Measurements from ENCODE around the gene FGD3. TPM values are rescaled to one million over a fixed set of nuclear protein-coding genes. Genes with fewer than 3 reads are reported as not detected.

The FGD3 gene
- total RNA-seq, 2 donors from 2014 or later = 70.6 to 80.2 TPM

DNA sequence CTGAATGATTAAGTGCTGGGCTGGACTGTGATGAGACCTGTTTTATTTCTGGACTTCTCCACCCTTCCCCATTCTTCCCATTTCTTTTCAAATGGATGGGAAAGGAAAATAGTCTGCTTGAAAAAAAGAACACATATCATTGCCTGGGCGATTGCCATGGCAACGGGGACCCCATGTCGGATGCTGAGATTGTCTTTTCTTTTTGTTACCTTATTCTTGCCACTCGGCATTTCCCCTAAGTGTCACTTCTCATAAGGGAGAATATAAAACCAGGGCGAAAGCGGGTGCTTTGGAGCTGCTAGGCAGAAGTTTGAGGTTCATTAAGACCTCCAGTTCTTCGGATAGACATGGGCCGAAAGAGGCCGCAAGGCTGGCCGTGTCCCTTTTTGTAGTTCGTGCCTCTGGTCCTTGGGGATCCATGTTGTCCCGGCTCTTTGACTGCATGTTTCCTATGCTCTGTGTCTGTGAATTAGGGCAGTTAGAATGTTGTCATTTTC lies 763 bp downstream of the FGD3 start:
- no peak for ATAC-seq (replicated peaks)
- Mint-ChIP-seq H3K36me3 (ENCODE audit: low read depth) (no peaks in the 10 kb centered on the region), H3K4me1 (peaks cover 44% of the 10 kb centered on the region), H3K9me3 (no peaks in the 10 kb centered on the region), H3K27me3 (no peaks in the 10 kb centered on the region), H3K27ac (peak overlapping the region; percentile 89), H3K4me3 (peak overlapping the region; percentile 89)

DNA sequence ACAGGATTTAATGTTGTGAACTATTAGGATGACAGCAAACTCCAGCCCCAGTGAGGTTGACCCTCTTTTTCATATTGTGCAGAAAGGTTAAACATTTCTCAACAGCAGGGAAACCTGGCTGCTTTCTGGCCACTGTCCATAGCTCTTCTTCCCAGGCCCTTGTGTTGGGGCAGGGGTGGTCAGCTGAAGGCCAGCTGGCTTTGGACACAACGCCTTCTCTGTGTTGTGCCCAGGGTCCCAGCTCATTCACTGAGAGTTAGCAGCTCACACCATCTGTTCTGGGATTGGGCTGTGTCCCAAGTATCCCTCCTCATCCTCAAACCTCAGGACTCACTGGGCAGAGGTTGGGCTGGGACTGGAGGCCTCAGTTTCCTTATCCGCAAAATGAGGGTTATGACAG lies 1.3 kb downstream of the FGD3 start:
- no peak for ATAC-seq (replicated peaks)
- H3K4me1 Mint-ChIP-seq = peaks cover 44% of the 10 kb centered on the region
- H3K27me3 Mint-ChIP-seq = no peaks in the 10 kb centered on the region
- no peaks in the 10 kb centered on the region for H3K9me3 Mint-ChIP-seq
- peak overlapping the region; percentile 76 for H3K27ac Mint-ChIP-seq
- no peaks in the 10 kb centered on the region for H3K36me3 Mint-ChIP-seq (ENCODE audit: low read depth)
- H3K4me3 Mint-ChIP-seq = peak overlapping the region; percentile 89

DNA sequence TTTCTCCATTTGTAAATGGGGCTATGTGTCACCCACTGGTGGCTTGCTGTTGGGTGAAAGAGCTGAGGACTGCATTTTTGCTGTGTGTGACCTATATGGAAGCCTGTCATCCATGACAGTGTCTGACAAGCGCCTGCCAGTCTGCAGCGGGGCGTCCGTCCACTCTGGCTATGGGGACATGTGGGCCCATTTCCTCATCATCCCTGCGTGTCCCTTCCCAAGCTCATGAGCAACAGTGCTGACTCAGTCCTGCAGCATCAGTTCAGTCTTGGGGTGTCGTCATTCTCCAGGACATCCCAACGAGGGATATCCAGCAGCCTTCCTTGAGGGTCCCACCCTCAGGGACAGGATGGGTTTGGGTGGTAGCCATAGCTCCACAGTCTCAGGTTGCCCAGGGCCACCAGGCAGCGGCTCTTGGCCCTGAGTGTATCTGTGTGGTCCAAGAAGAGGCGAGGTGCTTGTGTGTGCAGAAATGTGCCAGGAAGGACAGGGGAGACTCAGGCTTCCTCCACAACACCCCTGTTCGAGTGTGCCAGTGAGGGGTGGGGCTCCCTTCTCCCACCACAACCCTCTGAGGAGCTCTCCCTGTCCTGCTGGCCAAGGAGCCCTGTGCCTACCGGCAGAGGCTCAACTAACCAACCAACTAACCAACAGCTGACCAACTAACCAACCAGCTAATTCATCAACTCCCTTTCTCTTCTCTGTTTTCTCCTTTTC lies 2.1 kb downstream of the FGD3 start:
- Mint-ChIP-seq H3K9me3 (no peaks in the 10 kb centered on the region), H3K27ac (peak overlapping the region; percentile 76), H3K4me3 (peak overlapping the region; percentile 89), H3K4me1 (peaks cover 50% of the 10 kb centered on the region), H3K27me3 (no peaks in the 10 kb centered on the region), H3K36me3 (ENCODE audit: low read depth) (no peaks in the 10 kb centered on the region)
- no peak for ATAC-seq (replicated peaks)

DNA sequence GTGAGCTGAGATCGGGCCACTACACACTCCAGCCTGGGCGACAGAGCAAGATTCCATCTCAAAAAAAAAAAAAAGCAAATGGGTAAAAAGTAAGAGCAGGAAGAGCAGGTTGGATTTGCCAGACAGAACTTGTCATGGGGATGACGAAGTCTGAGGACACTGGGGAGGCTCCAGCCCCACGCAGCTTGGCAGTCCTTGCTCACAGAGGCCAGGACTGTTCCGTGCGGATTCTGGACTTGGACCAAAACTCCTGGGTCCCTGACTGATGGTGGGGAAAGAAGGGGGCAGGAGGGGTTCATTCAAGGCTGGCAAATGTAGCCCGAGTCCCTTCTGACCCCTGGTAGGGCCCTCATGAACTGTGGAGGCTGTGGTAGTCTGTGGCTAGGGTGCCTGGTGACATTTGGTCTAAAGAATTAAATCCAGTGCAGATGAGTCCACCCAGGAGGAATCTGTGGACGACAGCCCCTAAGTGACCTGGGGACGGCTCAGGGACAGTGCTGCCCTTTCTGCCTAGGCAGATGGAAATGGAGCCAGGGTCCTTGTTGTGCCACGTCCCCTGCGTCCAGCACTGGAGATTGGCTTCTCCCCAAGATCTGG lies 3.1 kb downstream of the FGD3 start:
- Mint-ChIP-seq H3K27ac (peak overlapping the region; percentile 76), H3K27me3 (no peaks in the 10 kb centered on the region), H3K4me1 (peaks cover 56% of the 10 kb centered on the region), H3K9me3 (no peaks in the 10 kb centered on the region), H3K36me3 (ENCODE audit: low read depth) (no peaks in the 10 kb centered on the region), H3K4me3 (peak overlapping the region; percentile 89)
- no peak for ATAC-seq (replicated peaks)

DNA sequence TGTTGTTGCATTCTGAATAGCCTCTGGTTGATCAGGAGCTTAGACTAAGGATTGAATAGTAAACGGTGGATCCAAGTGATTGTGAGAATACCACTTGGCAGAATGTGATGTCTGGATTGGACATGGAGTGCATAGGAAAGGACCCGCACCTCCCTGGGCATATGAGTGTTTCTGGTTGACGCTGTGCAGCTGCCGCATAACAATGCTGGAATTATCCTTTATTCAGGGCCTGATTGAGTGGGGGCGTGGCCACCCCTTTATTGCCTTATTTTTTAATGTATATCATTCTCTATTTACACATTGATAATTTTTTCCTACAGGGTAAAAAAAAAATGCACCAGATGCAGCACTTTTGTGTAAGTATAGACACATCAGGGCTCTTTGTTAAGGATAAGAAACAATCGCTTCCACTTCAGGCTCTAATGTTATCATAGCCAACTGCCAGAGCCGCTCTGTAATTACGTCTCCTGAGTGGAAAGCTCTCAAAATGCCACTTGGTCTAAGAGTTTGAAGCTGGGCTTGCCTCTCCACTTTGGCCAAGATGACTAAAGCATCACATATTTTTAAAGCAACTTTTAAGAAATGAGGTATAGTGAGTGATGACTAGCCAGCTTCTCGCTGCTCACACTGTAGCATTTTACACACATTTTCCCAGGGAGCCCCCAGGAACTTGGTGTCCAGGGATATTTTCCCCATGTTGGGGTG lies 5.7 kb downstream of the FGD3 start:
- Mint-ChIP-seq H3K27me3 (no peaks in the 10 kb centered on the region), H3K9me3 (no peaks in the 10 kb centered on the region), H3K36me3 (ENCODE audit: low read depth) (no peaks in the 10 kb centered on the region), H3K4me1 (peaks cover 52% of the 10 kb centered on the region), H3K4me3 (peak overlapping the region; percentile 84), H3K27ac (peak overlapping the region; percentile 92)
- peak; percentile 18 for ATAC-seq (replicated peaks)

DNA sequence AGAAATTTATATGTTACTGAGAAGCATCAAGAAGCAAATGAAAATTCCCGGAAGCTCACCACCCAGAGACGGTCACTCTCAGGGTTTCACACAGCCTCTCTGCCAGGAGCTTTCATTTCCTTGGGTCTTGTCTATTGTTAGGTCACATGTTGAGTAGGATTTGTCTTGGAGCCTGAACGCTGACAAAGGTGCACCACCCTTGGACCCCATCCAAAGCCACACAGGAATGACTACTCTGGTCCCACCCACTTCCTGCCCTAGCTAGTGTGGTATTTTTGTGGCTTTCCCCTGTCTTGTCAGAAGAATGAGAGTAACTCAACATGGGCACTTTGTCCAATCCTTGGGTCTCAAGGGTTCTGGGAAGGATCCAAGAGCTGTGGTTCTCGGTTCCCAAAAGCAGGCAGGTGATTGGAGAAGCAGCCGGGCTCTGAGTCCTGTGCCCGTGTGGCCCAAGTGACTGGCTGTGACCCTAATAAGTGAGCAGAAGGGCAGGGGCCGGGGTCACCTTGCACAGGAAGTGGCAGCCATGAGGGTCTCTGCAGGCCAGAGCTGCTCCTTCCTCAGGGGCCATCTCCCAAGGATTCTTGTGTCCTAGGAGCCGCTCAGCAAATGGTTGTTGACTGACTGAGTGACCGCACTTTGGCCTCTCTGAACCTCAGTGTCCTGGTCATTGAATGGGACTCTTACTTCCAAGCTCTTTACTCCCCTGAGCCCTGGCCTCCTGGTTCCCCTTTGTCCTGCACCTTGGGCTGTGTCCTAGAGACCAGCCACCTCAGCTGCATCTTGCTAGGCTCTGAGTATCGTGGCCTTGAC lies 6.9 kb downstream of the FGD3 start:
- no peaks in the 10 kb centered on the region for H3K36me3 Mint-ChIP-seq (ENCODE audit: low read depth)
- H3K9me3 Mint-ChIP-seq = no peaks in the 10 kb centered on the region
- peak overlapping the region; percentile 92 for H3K27ac Mint-ChIP-seq
- H3K4me1 Mint-ChIP-seq = peaks cover 40% of the 10 kb centered on the region
- H3K27me3 Mint-ChIP-seq = no peaks in the 10 kb centered on the region
- ATAC-seq (replicated peaks) = peak; percentile 93
- peak overlapping the region; percentile 84 for H3K4me3 Mint-ChIP-seq

DNA sequence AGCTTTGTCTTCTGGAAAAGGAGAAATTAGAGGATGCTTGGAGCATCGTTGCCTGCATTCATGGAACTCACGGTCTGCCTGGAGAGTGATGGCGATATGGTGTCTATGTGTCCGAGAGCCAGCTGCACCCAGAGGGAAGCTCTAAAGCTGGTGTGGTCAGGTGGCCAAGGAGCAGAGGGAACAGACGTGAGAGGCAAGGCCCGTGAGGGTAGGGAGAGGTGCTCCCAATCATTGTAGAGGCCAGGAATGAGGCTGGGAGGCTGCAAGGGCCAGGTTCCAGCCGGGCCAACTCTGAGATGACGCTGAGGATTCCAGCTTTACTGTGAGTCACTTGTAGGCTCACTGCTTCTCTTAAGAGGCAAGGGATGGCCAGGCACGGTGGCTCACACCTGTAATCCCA lies 7.6 kb downstream of the FGD3 start:
- Mint-ChIP-seq H3K9me3 (no peaks in the 10 kb centered on the region), H3K27ac (peak overlapping the region; percentile 92), H3K4me3 (peak overlapping the region; percentile 84), H3K27me3 (no peaks in the 10 kb centered on the region), H3K36me3 (ENCODE audit: low read depth) (no peaks in the 10 kb centered on the region), H3K4me1 (peaks cover 38% of the 10 kb centered on the region)
- no peak for ATAC-seq (replicated peaks)

DNA sequence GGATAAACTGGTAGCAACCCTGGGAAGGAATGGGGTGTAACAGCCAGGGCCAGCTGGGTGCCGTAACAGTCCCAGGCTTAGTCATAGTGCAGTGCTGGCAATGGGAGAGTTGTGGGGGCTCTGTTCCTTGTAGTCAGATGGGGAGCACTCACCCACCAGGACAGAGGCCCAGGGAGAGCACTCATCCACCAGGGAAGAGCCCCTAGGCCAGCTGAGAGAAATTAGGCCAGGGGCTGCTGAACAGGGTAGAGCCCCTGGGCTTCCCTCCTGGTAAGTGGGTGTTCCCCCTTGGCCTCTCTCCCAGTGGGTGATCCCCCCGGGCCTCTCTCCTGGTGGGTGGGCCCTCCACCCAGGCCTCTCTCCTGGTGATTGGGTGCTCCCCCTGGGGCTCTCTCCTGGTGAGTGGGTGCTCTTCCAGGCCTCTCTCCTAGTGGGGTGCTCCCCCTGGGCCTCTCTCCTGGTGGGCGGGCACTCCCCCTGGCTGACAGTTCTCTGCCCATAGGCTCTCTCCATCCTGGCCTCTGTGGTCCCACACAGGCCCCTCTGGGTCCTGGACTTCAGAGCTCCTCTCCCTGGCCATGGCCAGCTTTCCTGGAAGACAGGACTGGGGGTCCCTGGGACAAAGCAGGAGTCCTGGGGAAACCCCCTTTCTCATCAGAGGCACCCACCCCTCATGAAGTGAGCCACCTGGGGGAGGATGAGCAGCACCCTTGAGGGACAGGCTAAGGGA lies 13.4 kb downstream of the FGD3 start:
- H3K27me3 Mint-ChIP-seq = no peaks in the 10 kb centered on the region
- ATAC-seq (replicated peaks) = no peak
- H3K36me3 Mint-ChIP-seq (ENCODE audit: low read depth) = peaks cover 31% of the 10 kb centered on the region
- peak overlapping the region; percentile 96 for H3K27ac Mint-ChIP-seq
- H3K4me3 Mint-ChIP-seq = peak overlapping the region; percentile 75
- H3K4me1 Mint-ChIP-seq = peaks cover 26% of the 10 kb centered on the region
- no peaks in the 10 kb centered on the region for H3K9me3 Mint-ChIP-seq

DNA sequence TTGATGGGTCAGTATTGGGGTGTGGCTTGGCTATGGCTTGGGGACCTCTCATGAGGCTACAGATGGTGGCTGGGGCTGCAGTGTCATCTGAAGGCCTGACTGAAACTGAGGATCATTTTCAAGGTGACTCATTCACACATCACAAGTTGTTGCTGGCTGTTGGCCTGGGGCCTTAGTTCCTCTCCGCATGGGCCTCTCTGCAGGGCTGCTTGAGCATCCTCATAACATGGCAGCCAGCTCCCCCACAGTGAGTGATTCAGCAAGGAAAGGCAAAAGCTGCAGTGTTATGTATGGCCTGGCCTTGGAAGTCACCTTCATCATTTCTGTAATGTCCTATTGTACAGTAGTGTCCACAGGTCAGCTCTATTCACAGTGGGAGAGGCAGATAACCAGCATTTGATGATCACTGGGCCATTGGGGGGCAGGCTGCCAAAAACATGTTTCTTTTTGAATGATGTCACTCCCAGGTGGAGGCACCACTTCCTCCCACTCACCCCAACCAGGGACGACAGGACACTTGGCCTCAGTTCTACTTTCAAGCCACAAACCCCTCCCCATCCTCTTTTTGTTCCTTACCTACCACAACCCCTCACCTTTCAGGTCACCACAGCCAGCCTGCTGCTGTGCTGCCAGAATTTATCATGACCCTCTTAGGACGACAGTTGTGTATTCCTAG lies 14.4 kb downstream of the FGD3 start:
- peaks cover 20% of the 10 kb centered on the region for H3K4me1 Mint-ChIP-seq
- H3K36me3 Mint-ChIP-seq (ENCODE audit: low read depth) = peaks cover 42% of the 10 kb centered on the region
- no peaks in the 10 kb centered on the region for H3K27me3 Mint-ChIP-seq
- no peaks in the 10 kb centered on the region for H3K9me3 Mint-ChIP-seq
- H3K4me3 Mint-ChIP-seq = peak overlapping the region; percentile 75
- H3K27ac Mint-ChIP-seq = peak overlapping the region; percentile 96
- ATAC-seq (replicated peaks) = peak; percentile 70

DNA sequence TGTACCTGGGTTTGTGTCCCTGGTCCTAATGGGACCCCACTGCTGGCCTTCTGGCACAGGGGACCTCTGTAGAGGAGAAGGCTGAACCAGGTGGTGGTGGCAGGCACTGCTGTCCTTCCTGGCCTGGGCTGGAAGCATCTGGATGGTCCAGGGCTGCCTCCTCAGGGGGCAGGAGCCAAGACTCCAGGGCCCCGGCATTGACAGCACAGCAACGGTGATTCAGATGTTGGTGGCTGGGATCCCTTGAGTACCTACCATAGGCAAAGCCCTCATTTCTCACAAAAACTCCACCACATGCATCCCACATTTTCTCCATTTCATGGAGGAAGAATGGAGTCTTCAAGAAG lies 15.0 kb downstream of the FGD3 start:
- Mint-ChIP-seq H3K36me3 (ENCODE audit: low read depth) (peaks cover 47% of the 10 kb centered on the region), H3K4me3 (peak overlapping the region; percentile 75), H3K27ac (peak overlapping the region; percentile 96), H3K4me1 (peaks cover 23% of the 10 kb centered on the region), H3K27me3 (no peaks in the 10 kb centered on the region), H3K9me3 (no peaks in the 10 kb centered on the region)
- no peak for ATAC-seq (replicated peaks)

DNA sequence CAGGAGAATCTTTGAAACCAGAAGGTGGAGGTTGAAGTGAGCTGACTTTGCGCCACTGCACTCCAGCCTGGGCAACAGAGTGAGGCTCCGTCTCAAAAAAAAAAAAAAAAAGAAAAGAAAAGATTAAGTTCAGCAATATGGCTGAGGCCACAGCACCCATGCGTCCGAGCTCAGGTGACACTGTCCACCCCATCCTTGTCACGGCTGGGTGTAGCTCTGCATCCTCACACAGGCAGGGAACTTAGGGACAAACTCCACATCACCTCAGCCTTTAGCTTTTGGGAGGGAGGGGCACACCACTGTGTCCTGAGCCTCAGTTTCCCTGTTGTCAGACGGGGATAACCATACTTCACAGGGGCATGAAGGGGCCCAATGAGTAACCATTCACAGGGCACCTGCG lies 15.5 kb downstream of the FGD3 start:
- ATAC-seq (replicated peaks) = no peak
- H3K9me3 Mint-ChIP-seq = no peaks in the 10 kb centered on the region
- no peaks in the 10 kb centered on the region for H3K27me3 Mint-ChIP-seq
- peak overlapping the region; percentile 75 for H3K4me3 Mint-ChIP-seq
- peaks cover 26% of the 10 kb centered on the region for H3K4me1 Mint-ChIP-seq
- peak overlapping the region; percentile 96 for H3K27ac Mint-ChIP-seq
- peaks cover 52% of the 10 kb centered on the region for H3K36me3 Mint-ChIP-seq (ENCODE audit: low read depth)

DNA sequence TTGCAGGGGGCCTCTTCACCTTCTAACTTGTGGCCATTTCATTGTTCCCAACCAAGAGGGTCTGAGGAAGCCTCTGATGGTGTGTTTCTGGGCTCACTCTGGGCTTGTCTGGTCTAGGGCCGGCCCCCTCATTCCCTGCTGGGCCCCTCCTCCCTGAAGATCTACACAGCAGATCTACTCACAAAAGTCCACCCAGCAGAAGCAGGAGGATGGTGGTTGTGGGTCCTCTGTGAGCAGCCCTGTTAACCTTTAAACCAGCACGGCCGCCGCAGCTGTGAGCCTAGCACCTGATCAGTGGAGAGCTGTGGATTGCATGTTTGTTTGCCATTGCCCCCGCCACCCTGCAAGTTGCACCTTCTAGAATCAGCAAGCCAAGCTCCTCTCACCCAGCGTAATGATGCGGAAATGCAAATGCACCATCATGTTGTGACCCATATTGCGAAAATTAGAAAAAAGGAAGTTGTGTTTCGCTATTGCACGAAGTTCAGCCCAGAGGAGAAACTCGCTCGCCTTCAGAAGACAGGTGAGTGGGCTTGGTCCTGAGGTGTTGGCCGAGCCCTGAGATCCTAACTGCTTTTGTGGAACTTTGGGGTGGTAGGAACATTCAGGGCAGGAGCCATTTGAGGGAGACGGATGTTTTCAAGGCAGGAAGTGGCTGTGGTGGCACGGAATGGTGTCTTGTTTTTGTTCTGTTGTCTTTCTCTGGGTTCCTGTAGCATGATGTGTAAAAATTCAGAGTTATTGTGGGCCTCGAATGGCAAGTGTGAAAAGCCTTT lies 16.7 kb downstream of the FGD3 start:
- Mint-ChIP-seq H3K36me3 (ENCODE audit: low read depth) (peaks cover 63% of the 10 kb centered on the region), H3K4me3 (peak overlapping the region; percentile 86), H3K27me3 (no peaks in the 10 kb centered on the region), H3K4me1 (peaks cover 31% of the 10 kb centered on the region), H3K9me3 (no peaks in the 10 kb centered on the region), H3K27ac (peak overlapping the region; percentile 94)
- ATAC-seq (replicated peaks) = peak; percentile 55

DNA sequence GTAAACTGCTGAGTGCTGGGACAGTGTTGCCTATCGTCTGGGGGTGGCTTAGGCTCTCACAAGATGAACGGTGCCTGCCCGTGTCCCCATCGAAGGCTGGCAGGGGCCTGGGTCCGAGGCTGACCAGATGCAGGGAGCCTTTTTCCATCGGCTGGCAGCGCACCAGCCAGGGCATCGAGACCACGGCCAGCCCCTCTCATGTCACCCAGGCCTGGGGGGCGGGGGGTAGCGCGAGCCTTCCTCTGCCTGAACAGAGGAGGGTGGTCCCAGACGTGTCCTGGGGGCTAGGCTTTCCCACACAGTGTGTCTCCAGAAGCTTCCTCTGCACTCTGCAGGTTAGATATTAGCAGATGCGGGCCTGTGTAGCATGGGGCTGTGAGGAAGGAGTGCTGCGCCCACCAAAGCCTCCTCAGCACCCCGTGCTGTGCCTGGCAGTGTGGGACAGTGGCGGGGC lies 17.3 kb downstream of the FGD3 start:
- H3K27me3 Mint-ChIP-seq = no peaks in the 10 kb centered on the region
- ATAC-seq (replicated peaks) = no peak
- peaks cover 30% of the 10 kb centered on the region for H3K4me1 Mint-ChIP-seq
- H3K27ac Mint-ChIP-seq = peak overlapping the region; percentile 94
- H3K9me3 Mint-ChIP-seq = no peaks in the 10 kb centered on the region
- H3K4me3 Mint-ChIP-seq = peak overlapping the region; percentile 86
- peaks cover 63% of the 10 kb centered on the region for H3K36me3 Mint-ChIP-seq (ENCODE audit: low read depth)
